Endodermal cell (in vitro differentiated cells): Measurements from ENCODE around the gene SYNJ2. TPM values are rescaled to one million over a fixed set of nuclear protein-coding genes. Genes with fewer than 3 reads are reported as not detected.

ENCODE experiments used
- DNase-seq: peaks from one replicate; pipeline ENCODE4 v3.0.0-alpha.2; 2017
- H3K27ac ChIP-seq: 2 replicates; pipeline ENCODE4 v1.5.1; 2013; ENCODE audit warnings: mild to moderate bottlenecking, low read depth, low read length, moderate library complexity
- H3K27me3 ChIP-seq: 2 replicates; pipeline ENCODE4 v1.6.1; 2013; ENCODE audit warnings: mild to moderate bottlenecking, low read length, moderate library complexity; ENCODE audit not compliant: insufficient read depth, control insufficient read depth, poor library complexity, severe bottlenecking
- H3K36me3 ChIP-seq: 2 replicates; pipeline ENCODE4 v1.7.0; 2013; ENCODE audit warnings: mild to moderate bottlenecking, low read length, moderate library complexity; ENCODE audit not compliant: control insufficient read depth, insufficient read depth
- H3K4me1 ChIP-seq: one replicate; pipeline ENCODE4 v1.7.0; 2013; ENCODE audit warnings: low read length; ENCODE audit not compliant: control insufficient read depth, insufficient read depth
- H3K4me3 ChIP-seq: 2 replicates; pipeline ENCODE4 v1.5.1; 2013; ENCODE audit warnings: mild to moderate bottlenecking, low read length, moderate library complexity
- H3K9ac ChIP-seq: 2 replicates; pipeline ENCODE4 v1.6.1; 2013; ENCODE audit warnings: mild to moderate bottlenecking, low read length, moderate library complexity; ENCODE audit not compliant: poor library complexity, severe bottlenecking; ENCODE audit errors: extremely low read depth
- H3K9me3 ChIP-seq: 2 replicates; pipeline ENCODE4 v1.6.1; 2013; ENCODE audit warnings: mild to moderate bottlenecking, low read length, moderate library complexity; ENCODE audit not compliant: control insufficient read depth
- H3K27ac Mint-ChIP-seq: 2 replicates; pipeline ENCODE4 v1.8.0; 2020; ENCODE audit warnings: mixed read lengths
- H3K27me3 Mint-ChIP-seq: 2 replicates; pipeline ENCODE4 v1.8.0; 2021; ENCODE audit warnings: mild to moderate bottlenecking, mixed read lengths; ENCODE audit not compliant: insufficient read depth
- H3K36me3 Mint-ChIP-seq: 2 replicates; pipeline ENCODE4 v1.8.0; 2020; ENCODE audit warnings: low read depth, mixed read lengths
- H3K4me1 Mint-ChIP-seq: 2 replicates; pipeline ENCODE4 v1.8.0; 2020; ENCODE audit warnings: mixed read lengths
- H3K4me3 Mint-ChIP-seq: 2 replicates; pipeline ENCODE4 v1.8.0; 2020; ENCODE audit warnings: mild to moderate bottlenecking, moderate library complexity, mixed read lengths
- H3K9me3 Mint-ChIP-seq: 2 replicates; pipeline ENCODE4 v1.8.0; 2020; ENCODE audit warnings: mild to moderate bottlenecking, mixed read lengths
- CTCF ChIP-seq: fragments of 200-600 bp; sonication (generic); conservative IDR thresholded peaks from 2 replicates; pipeline ENCODE4 v1.5.0; 2021; ENCODE audit warnings: antibody characterized with exemption, mild to moderate bottlenecking
- WGBS, 2 experiments: methylation state at CpG; one replicate each; pipeline versions ENCODE4 v1.1.5 to v1.1.7; 2013; ENCODE audit warnings: missing lambda C conversion rate in 2 of 2, mixed read lengths in 1 of 2; ENCODE audit not compliant: insufficient coverage in 1 of 2, insufficient read length in 1 of 2; 5-methylcytosine and 5-hydroxymethylcytosine counted together
- total RNA-seq, 2 donors: library from RNA; stranded (reverse); fragmentation: NEBNext Ultra II Directional in 1 of 2; extraction: Animal tissue kit (Norgen Biotek cat#: 25700) in 1 of 2; gene quantifications; 2 replicates in 1 of 2; 3 replicates in 1 of 2; pipeline ENCODE4 v1.2.1, GENCODE V29; 2021

The SYNJ2 gene
- total RNA-seq, 2 donors from 2014 or later, result 21.2 to 32.8 TPM

- Histone ChIP-seq H3K9ac (no peak overlapping the region), H3K4me3 (no peak overlapping the region), H3K27me3 (no peaks in the 10 kb centered on the region), H3K36me3 (peaks cover 16% of the 10 kb centered on the region), H3K9me3 (no peaks in the 10 kb centered on the region), H3K27ac (no peak overlapping the region), H3K4me1 (no peaks in the 10 kb centered on the region)
- no peak overlapping the region for H3K27ac Mint-ChIP-seq
- no peaks in the 10 kb centered on the region for H3K9me3 Mint-ChIP-seq
- DNase-seq, result no peak
- no peaks in the 10 kb centered on the region for H3K27me3 Mint-ChIP-seq
- H3K4me3 Mint-ChIP-seq, result no peak overlapping the region
- 90 to 93% methylated on average over 16 to 19 of the region's 19 CpGs for WGBS, 2 experiments
- peaks cover 14% of the 10 kb centered on the region for H3K36me3 Mint-ChIP-seq
- H3K4me1 Mint-ChIP-seq, result peaks cover 10% of the 10 kb centered on the region
- TF ChIP-seq CTCF, result no peak
These were observed 36.5 kb downstream of the SYNJ2 start for GRCh38 chr6:158018041-158018771.

GRCh38 chr6:158018851-158019361 lies 37.2 kb downstream of the SYNJ2 start:
- H3K36me3 Mint-ChIP-seq, result peaks cover 14% of the 10 kb centered on the region
- H3K4me1 ChIP-seq, result no peaks in the 10 kb centered on the region
- peaks cover 16% of the 10 kb centered on the region for H3K36me3 ChIP-seq
- H3K4me3 Mint-ChIP-seq, result no peak overlapping the region
- H3K9ac ChIP-seq, result no peak overlapping the region
- 94 to 96% methylated on average over 15 of the region's 15 CpGs for WGBS, 2 experiments
- peaks cover 10% of the 10 kb centered on the region for H3K4me1 Mint-ChIP-seq
- no peak overlapping the region for H3K4me3 ChIP-seq
- no peaks in the 10 kb centered on the region for H3K9me3 Mint-ChIP-seq
- H3K27ac Mint-ChIP-seq, result no peak overlapping the region
- no peak for TF ChIP-seq CTCF
- no peak overlapping the region for H3K27ac ChIP-seq
- no peaks in the 10 kb centered on the region for H3K9me3 ChIP-seq
- no peak for DNase-seq
- H3K27me3 Mint-ChIP-seq, result no peaks in the 10 kb centered on the region
- no peaks in the 10 kb centered on the region for H3K27me3 ChIP-seq

- WGBS, 2 experiments, result 97 to 100% methylated on average over 2 to 8 of the region's 8 CpGs
- Histone ChIP-seq H3K9ac (no peak overlapping the region), H3K27me3 (no peaks in the 10 kb centered on the region), H3K4me1 (no peaks in the 10 kb centered on the region), H3K9me3 (no peaks in the 10 kb centered on the region), H3K36me3 (peaks cover 16% of the 10 kb centered on the region), H3K27ac (no peak overlapping the region), H3K4me3 (no peak overlapping the region)
- H3K4me1 Mint-ChIP-seq, result peaks cover 10% of the 10 kb centered on the region
- H3K4me3 Mint-ChIP-seq, result no peak overlapping the region
- no peaks in the 10 kb centered on the region for H3K27me3 Mint-ChIP-seq
- DNase-seq, result no peak
- no peak overlapping the region for H3K27ac Mint-ChIP-seq
- no peak for TF ChIP-seq CTCF
- H3K9me3 Mint-ChIP-seq, result no peaks in the 10 kb centered on the region
- H3K36me3 Mint-ChIP-seq, result peaks cover 14% of the 10 kb centered on the region
These were observed 37.8 kb downstream of the SYNJ2 start for GRCh38 chr6:158019416-158019815.
